Lower lobe of right lung (tissue), 2 donors: ENCODE data around the gene MNAT1. TPM values are rescaled to one million over a fixed set of nuclear protein-coding genes. Genes with fewer than 3 reads are reported as not detected.

ENCODE experiments used
- ATAC-seq, 2 donors: fragments of 200-7000 bp; cut with Tn5 transposase; one replicate each; pipeline ENCODE4 v1.9.1; 2020 to 2022; ENCODE audit warnings: mild to moderate bottlenecking in 2 of 2, moderate library complexity in 2 of 2
- DNase-seq: peaks from one replicate; pipeline ENCODE4 v3.0.0-alpha.2; 2020
- H3K27ac ChIP-seq: fragments of 200-600 bp; one replicate; pipeline ENCODE4 v1.8.0; 2022
- H3K27me3 ChIP-seq: fragments of 200-600 bp; one replicate; pipeline ENCODE4 v1.8.0; 2022; ENCODE audit warnings: low read depth
- H3K36me3 ChIP-seq: fragments of 200-600 bp; one replicate; pipeline ENCODE4 v1.8.0; 2022; ENCODE audit warnings: mild to moderate bottlenecking
- H3K4me1 ChIP-seq: fragments of 200-600 bp; one replicate; pipeline ENCODE4 v1.8.0; 2022
- H3K4me3 ChIP-seq: fragments of 200-600 bp; one replicate; pipeline ENCODE4 v1.8.0; 2022; ENCODE audit warnings: mild to moderate bottlenecking
- H3K9me3 ChIP-seq: fragments of 200-600 bp; one replicate; pipeline ENCODE4 v1.8.0; 2022
- CTCF ChIP-seq: fragments of 200-600 bp; IDR thresholded peaks from one replicate; pipeline ENCODE4 v1.8.0; 2022; ENCODE audit warnings: antibody characterized with exemption, mild to moderate bottlenecking
- intact Hi-C: fragments of 100-400 bp; cut with DNase I; formaldehyde crosslinking; loops from one replicate; pipeline ENCODE4 v1.11.0; 2022
- total RNA-seq: library from RNA; stranded (reverse); fragmentation: NEBNext Ultra II Directional; extraction: Animal tissue kit (Norgen Biotek cat#: 25700); gene quantifications from one replicate; pipeline ENCODE4 v1.2.1, GENCODE V29; 2021
- donor health status: DM: no; HTN: yes; CAD: no; lungs with severe emphysema.

The MNAT1 gene
- total RNA-seq, 1 donor from 2014 or later = 21.5 TPM

GRCh38 chr14:60856111-60856510, 121.5 kb downstream of the MNAT1 start:
- Histone ChIP-seq H3K4me1 (no peaks in the 10 kb centered on the region), H3K36me3 (no peaks in the 10 kb centered on the region), H3K9me3 (peaks cover 7% of the 10 kb centered on the region), H3K4me3 (no peak overlapping the region), H3K27me3 (no peaks in the 10 kb centered on the region), H3K27ac (no peak overlapping the region)
- no peak for TF ChIP-seq CTCF
- intact Hi-C loops = no loop called here
- no peak for DNase-seq
- ATAC-seq = no peak

GRCh38 chr14:60859525-60859924, 125.0 kb downstream of the MNAT1 start:
- peaks cover 7% of the 10 kb centered on the region for H3K9me3 ChIP-seq
- H3K36me3 ChIP-seq = no peaks in the 10 kb centered on the region
- TF ChIP-seq CTCF = no peak
- H3K27ac ChIP-seq = no peak overlapping the region
- peaks cover 16% of the 10 kb centered on the region for H3K4me1 ChIP-seq
- intact Hi-C loops = no loop called here
- H3K27me3 ChIP-seq = no peaks in the 10 kb centered on the region
- DNase-seq (no peak), ATAC-seq (no peak)
- H3K4me3 ChIP-seq = no peak overlapping the region

GRCh38 chr14:60861545-60862140, 127.1 kb downstream of the MNAT1 start:
- Histone ChIP-seq H3K4me3 (no peak overlapping the region), H3K9me3 (peaks cover 2% of the 10 kb centered on the region), H3K27ac (peak overlapping the region; percentile 14), H3K36me3 (no peaks in the 10 kb centered on the region), H3K27me3 (no peaks in the 10 kb centered on the region), H3K4me1 (peaks cover 16% of the 10 kb centered on the region)
- DNase-seq = no peak
- intact Hi-C loops = no loop called here
- no peak for TF ChIP-seq CTCF
- peak; percentile 25 to 66 for ATAC-seq

GRCh38 chr14:60862283-60862682, 127.7 kb downstream of the MNAT1 start:
- no peak for DNase-seq
- no peaks in the 10 kb centered on the region for H3K36me3 ChIP-seq
- peak; percentile 88 to 93 for ATAC-seq
- no peaks in the 10 kb centered on the region for H3K27me3 ChIP-seq
- TF ChIP-seq CTCF = no peak
- no peaks in the 10 kb centered on the region for H3K9me3 ChIP-seq
- peak overlapping the region; percentile 14 for H3K27ac ChIP-seq
- no peak overlapping the region for H3K4me3 ChIP-seq
- peaks cover 16% of the 10 kb centered on the region for H3K4me1 ChIP-seq
- intact Hi-C loops = no loop called here

GRCh38 chr14:60863249-60863648, 128.7 kb downstream of the MNAT1 start:
- no peak for ATAC-seq
- peaks cover 16% of the 10 kb centered on the region for H3K4me1 ChIP-seq
- no peak for TF ChIP-seq CTCF
- no peak overlapping the region for H3K27ac ChIP-seq
- H3K27me3 ChIP-seq = no peaks in the 10 kb centered on the region
- no peak overlapping the region for H3K4me3 ChIP-seq
- no peaks in the 10 kb centered on the region for H3K36me3 ChIP-seq
- no peak for DNase-seq
- no peaks in the 10 kb centered on the region for H3K9me3 ChIP-seq
- intact Hi-C loops = no loop called here
